Limb (tissue), 2 donors: Measurements from ENCODE around the gene ACTC1.

Experiments
- DNase-seq, 2 donors: peaks; one replicate each; pipeline ENCODE4 v3.0.0-alpha.2; 2016; ENCODE audit errors: extremely low spot score in 2 of 2

Gene ACTC1

DNA sequence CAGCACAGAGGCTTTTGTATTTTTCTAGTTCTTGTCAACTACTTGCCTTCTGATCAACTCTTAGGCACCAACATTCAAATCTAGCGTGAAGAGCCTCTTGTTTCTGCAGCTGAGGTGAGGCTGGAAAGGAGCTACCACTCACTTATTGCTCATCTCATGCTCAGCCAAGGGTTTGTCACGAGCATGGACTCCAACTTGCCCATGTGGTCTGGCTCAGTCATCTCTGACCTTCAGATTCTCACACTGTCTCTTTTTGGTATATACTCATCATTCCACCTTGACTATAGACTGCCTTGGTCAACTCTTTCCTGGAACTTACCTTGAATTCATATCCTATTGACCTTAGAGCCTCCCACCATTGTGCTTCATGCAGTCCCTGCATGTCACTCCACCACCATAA lies 35.4 kb downstream of the ACTC1 start:
- no peak for DNase-seq

DNA sequence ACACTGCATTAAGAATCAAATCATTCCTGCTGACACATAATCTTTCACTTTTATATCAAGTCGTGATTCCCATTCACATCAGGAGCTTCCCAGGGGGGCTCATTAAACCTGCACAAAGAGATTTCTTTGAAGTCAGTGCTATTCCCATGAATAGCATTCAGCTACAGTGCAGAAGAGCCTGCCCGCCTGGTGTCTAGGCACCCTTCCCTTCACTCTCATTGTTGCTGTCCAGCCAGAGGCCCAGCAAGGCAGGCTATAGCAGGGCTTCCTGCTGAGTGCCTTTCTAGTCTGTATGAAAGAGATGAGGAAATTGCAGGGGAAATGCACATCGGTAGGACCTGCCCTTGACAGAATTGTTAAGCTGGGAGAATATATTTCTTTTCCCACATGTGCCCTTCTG lies 36.0 kb downstream of the ACTC1 start:
- DNase-seq: no peak

DNA sequence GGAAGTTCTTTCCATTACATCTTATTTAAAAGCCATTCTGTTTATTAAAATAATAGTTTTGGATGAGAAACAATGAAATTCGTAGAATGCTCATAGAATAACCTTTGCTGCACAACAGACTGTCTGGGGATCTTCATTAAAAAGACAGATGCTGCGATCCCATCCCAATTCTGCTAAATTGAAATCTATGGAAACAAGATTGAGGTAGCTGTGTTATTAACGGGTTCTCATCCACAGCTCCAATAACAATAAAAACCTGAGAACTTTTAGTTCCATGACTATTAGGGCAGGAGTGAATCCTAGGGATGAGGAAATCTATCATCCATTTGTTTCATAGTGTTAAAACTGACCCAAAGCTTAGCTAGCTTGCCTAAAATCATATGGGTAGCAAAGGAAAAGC lies 38.1 kb downstream of the ACTC1 start:
- DNase-seq: no peak

DNA sequence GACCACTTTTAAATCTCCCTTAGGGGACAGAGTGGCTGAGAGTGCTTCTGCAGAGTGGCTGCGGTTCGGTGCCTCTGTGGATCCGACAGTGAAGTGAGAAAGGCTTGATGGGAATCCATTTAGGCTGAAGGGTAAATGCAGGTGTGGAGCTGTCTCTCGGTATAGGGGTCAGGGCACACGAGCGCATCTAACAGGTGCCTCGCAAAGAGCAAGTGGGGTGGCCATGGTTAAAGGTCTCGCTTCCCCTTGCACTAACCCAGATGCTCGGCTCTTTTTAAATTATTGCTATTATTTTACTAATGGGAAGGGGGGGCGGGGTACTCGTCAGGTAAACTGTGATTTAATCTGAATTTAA lies 40.0 kb downstream of the ACTC1 start:
- no peak for DNase-seq

DNA sequence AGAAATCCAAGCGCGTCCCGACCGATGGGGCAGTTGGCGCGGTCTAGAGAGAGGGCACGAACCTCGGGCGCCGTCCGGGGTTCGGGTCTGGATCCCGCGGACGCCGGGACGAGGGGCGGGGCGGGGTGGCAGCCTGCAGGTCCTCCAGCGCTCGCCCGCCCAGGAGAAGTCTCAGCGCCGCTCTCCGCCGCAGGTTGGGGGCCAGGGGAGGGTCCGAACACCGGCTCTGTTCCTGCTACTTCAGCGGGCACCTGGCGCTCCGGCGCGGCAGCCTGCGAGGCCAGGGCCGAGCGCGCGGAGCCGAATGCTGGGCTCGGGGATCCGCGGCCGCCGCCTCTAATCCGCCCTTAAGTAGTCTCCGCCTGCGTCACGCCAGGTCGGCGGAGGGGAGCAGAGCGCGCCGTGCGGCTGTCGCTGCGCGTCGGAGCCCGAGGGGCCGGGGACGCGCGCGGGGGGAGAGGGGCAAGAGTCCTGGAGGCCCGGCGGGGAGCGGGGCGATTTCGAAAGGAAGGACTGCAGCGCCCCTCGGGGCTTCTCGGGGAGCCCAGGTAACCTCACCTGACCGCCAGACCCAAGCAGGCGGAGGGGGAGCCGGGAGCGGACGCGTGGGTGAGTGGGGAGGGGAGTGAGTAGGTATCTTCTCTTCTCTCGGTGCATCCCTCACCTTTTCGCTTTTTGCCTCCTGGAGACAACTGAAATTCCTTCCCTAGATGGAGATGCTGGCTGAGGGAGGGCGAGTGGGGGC lies 40.5 kb downstream of the ACTC1 start, which contains the start of gene GJD2:
TSS of gene GJD2 (minus strand) at position 325 of the 745 bp plus-strand sequence. CDS start 510 bp downstream, outside the sequence.
- peak in 1 of 2 donors; percentile 44 for DNase-seq

DNA sequence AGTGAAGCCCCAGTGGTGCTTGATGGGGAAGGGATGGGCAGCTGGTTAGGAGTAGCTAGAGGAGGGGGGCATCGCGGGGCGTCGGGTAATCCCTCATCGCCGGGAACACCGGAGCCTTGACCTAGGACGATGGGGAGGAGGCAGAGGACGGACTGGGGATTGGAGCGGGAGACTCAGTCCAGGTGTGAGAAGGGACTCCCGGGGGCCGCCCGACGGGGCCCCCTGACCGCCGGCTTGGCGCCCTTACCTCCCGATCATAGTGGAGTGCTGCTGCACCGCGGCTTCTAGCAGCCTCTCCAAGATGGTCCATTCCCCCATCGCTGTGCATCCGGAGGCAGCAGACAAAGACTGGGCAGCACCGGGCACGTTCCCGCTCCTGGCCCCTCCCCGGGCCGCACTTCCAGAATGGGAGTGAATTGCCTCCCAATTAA lies 41.2 kb downstream of the ACTC1 start:
- DNase-seq: peak in 1 of 2 donors; percentile 35

DNA sequence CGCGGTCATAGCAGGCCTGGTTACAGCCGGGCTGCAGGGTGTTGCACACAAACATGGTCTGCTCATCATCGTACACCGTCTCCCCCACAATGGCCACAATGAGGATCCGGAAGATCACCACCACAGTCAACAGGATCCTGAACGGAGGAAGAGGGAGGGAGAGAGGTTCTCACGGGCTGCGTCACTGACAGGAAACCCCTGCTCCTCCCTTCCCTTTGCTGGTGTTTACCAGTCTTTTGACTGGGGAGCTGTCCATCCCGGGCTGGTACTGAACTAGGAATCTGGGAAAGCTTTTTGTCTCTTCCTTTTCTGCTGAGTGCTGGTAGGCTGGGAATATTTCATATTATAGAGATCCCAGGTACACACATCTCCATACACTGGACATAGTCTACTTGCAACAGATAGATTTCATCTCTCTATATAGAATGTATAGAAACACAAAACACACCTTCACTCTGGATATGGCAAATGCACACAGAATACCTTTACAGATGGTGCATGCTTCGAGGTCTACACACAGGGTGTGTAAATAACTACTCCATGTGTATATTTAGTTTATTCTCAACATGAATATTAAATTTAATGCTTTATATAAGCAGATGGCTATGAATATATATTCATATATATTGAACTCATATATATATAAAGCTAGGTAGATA lies 42.0 kb downstream of the ACTC1 start:
- DNase-seq: peak; percentile 62 to 80

DNA sequence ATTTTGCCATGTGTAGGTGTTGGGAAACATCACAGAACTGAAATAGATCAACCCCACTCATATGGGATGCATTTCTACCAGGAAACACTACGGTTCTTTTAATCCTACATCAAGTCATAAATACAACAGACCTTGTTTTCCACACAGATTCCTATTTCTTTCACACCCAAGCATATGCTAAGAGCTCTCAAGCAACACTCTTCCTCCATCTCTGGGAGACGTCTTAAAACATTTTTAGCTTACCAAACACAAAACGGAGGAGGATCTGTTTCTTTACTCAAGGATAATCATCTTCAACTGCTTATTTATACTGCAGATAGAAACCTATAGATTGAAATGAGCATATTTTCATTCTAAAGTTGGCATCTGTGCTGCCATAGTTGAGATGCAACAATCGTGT lies 45.7 kb downstream of the ACTC1 start:
- no peak for DNase-seq
